Measurements from ENCODE around the gene GASK1A.

DNA sequence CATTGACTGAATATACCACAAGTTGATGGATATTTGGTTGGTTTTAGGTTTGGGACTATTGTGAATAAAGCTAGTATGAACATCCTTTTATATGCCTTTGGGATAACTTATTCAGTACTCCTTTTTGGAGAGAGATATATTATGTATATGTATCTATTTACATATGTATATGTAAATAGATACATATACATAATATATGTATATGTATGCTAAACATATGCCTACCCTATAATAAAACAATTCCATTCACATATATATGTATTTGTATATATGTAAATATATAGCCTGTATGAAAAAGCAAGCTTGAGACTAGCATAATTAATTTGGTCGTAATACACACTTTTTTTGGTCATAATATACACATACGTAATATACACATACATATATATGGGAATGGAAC, 15.8 kb upstream of the GASK1A start:
- no peak for TF ChIP-seq POLR2A (IDR thresholded peaks at IDR 0.05; ENCODE audit: low read depth, low read length)
- TF ChIP-seq MXI1 (IDR thresholded peaks at IDR 0.05; ENCODE audit: borderline replicate concordance, low read depth, low read length): no peak
- TF ChIP-seq, protein P1, sequence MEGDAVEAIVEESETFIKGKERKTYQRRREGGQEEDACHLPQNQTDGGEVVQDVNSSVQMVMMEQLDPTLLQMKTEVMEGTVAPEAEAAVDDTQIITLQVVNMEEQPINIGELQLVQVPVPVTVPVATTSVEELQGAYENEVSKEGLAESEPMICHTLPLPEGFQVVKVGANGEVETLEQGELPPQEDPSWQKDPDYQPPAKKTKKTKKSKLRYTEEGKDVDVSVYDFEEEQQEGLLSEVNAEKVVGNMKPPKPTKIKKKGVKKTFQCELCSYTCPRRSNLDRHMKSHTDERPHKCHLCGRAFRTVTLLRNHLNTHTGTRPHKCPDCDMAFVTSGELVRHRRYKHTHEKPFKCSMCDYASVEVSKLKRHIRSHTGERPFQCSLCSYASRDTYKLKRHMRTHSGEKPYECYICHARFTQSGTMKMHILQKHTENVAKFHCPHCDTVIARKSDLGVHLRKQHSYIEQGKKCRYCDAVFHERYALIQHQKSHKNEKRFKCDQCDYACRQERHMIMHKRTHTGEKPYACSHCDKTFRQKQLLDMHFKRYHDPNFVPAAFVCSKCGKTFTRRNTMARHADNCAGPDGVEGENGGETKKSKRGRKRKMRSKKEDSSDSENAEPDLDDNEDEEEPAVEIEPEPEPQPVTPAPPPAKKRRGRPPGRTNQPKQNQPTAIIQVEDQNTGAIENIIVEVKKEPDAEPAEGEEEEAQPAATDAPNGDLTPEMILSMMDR (conservative IDR thresholded peaks at IDR 0.05; ENCODE audit: low read depth, low read length): no peak
- TF ChIP-seq MAZ (IDR thresholded peaks at IDR 0.05; ENCODE audit: borderline replicate concordance, low read depth, low read length): no peak
- TF ChIP-seq FOS (IDR thresholded peaks at IDR 0.05; ENCODE audit: low read depth, low read length): no peak

Data from IMR-90 (cell line).